Measurements from ENCODE around the gene HVCN1.
"Not testable (repeated sequence)": the region's sequence is repeated elsewhere in the genome, so short reads cannot be mapped to it uniquely, and the experiment has no call there.

The HVCN1 gene

DNA sequence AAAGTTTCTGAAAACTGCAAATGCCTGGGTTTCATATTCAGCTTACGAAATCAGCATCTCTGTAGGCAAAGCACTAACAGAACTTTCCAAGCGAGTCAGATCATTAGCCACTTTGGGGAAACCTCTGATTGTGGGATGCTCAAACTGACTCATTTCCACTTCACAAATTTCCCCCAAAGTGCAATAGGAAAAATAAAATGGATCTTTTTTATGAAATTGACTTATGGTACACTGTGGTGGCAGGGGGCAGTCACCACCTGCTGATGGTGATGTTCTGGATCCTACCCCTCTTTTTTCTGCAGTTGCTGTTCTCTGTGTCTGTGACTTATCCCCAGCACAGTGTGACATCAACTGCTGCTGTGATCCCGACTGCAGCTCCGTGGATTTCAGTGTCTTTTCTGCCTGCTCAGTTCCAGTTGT lies 69.4 kb downstream of the HVCN1 start:
- DNase-seq (ENCODE audit: low read depth in 2 of 2): peak in 1 of 2 donors; percentile 7

DNA sequence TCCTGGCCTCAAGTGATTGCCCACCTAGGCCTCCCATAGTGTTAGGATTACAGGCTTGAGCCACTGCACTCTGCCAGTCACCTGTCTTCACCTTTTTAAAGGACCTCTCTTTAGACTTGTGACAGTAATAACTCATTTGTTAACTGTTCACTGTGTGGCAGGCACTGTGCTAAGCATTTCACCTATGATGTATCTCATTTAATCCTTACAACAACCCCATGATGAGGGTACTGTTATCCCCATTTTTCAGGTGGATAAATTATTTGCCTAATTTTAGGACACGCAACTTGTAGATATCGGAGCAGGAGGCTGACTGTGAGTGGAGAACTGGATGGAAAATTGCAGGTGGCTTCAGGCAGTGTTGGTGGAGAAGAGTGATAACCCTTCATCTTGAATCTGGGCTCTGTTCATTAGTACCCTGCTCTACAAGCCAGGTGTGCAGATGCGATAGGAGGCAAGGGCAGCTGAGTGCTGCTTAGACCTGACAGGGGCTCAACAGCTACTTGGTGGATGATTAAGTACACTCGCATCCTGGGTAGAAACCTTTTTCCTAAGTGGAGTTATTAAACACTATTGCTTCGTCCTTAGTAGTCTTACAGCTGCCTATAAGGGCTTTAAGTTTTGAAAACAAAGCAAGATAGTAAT lies 72.3 kb downstream of the HVCN1 start:
- DNase-seq (ENCODE audit: low read depth in 2 of 2): no peak

- DNase-seq (ENCODE audit: low read depth in 2 of 2): no peak
Observed at GRCh38 chr12:110615171-110615570, 73.7 kb downstream of the HVCN1 start.

- DNase-seq (ENCODE audit: low read depth in 2 of 2): peak; percentile 97
Observed at GRCh38 chr12:110613771-110614684, 74.9 kb downstream of the HVCN1 start, which contains the start of gene TCTN1. TSS of gene TCTN1 (plus strand) at chr12:110614129. CDS start at chr12:110614183, 54 bp downstream.

GRCh38 chr12:110613071-110613770 lies 75.7 kb downstream of the HVCN1 start:
- no peak for DNase-seq (ENCODE audit: low read depth in 2 of 2)

DNA sequence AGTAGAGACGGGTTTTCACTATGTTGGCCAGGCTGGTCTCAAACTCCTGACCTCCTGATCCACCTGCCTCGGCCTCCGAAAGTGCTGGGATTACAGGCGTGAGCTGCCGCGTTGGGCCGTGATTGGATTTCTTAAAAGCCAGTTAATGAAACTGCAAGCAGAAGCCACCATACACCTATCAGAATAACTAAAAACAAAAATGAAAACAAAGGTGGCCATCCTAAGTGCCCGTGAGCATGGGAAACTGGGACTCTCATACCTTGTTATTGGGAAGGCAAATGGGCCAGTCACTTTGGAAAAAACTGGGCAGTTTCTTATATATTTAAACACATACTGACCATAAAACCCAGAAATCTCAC lies 82.7 kb downstream of the HVCN1 start:
- no peak for DNase-seq (ENCODE audit: low read depth in 2 of 2)

DNA sequence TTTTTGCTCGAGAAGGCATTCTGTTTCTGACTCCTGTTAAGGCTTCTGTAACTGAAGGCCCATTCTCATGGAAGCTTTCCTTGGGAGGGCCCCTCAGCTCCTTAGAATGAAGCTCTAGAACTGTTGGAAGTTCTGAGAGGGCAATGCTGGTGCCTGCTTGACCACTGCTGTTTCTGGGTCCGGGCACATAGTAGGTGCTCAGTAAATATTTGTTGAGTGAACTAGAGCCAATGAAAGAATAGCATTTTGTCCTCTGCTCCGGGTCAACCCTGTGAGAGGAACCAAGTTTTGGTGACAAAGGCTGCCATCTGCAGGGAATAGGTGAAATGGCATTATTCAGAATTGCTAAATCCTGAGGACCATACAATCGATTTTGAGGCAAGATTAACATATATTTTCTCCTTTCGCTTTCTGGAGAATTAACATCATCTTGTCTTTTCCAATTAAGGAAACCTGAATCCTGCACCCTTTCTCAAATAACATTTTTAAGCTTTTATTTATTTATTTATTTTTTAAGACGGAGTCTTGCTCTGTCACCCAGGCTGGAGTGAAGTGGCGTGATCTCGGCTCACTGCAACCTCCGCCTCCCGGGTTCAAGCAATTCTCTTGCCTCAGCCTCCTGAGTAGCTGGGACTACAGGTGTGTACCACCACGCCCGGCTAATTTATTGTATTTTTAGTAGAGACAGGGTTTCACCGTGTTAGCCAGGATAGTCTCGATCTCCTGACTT lies 86.7 kb downstream of the HVCN1 start:
- not testable (repeated sequence) for DNase-seq (ENCODE audit: low read depth in 2 of 2)

DNA sequence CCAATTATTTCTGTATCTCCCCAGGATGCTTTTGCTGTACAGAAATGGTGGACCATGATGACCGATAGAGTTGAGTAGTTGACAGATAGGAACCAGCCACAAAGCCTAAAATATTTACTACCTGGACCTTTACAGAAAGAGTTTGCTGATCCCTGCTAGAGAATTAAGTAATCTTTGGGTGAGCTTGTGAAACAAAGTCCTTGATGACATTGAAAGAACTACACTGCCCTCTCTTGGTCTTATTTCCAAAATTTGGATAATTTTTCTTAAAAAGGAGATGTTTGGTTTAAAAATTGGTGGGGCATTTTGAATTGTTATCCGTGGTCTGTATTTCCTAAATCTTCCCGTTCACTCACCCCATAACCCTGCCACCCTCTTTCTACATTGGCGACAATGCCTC lies 88.7 kb downstream of the HVCN1 start:
- DNase-seq (ENCODE audit: low read depth in 2 of 2): no peak

DNA sequence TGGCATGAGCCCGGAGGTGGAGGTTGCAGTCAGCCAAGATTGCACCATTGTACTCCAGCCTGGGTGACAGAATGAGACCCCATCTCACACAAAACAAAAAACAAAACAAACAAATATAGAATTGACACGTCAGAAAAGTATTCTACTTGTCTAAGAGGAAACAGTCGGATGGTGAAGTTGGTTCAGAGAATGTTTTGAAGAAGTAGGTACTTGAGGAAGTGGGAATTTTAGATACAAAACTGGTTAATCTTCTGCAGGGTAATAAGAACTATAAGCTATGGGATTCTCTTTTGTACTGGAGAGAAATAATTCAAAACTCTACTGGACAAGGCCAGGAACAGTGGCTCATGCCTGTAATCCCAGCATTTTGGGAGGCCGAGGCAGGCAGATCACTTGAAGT lies 89.6 kb downstream of the HVCN1 start:
- no peak for DNase-seq (ENCODE audit: low read depth in 2 of 2)
